GM18511 (cell line): ENCODE results near the gene SIRT3.
"Not testable (repeated sequence)": the region's sequence is repeated elsewhere in the genome, so short reads cannot be mapped to it uniquely, and the experiment has no call there.

ENCODE experiments used
- ATAC-seq: cut with Tn5 transposase; IDR thresholded peaks from one replicate; pipeline ENCODE4 v1.9.1; 2021; ENCODE audit warnings: mild to moderate bottlenecking, moderate library complexity; ENCODE audit not compliant: unreplicated experiment

SIRT3 gene

DNA sequence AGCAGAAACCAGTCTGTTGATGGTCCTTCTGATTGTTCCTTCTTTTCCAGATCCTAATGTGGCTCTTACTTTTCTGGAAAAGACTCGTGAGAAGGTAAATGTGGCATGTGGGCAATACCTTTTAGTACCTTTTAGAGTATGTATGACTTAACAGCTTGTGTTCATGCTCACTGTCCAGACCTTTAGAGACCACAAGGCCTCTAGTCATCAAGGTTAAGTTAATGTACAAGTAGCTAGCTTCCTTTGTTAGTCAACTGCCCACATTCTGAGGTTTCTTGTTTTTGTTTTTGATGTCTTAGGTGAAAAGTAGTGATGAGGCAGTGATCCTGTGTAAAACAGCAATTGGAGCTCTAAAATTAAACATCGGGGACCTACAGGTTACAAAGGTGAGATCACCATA lies 8.2 kb upstream of the SIRT3 start:
- ATAC-seq: no peak

DNA sequence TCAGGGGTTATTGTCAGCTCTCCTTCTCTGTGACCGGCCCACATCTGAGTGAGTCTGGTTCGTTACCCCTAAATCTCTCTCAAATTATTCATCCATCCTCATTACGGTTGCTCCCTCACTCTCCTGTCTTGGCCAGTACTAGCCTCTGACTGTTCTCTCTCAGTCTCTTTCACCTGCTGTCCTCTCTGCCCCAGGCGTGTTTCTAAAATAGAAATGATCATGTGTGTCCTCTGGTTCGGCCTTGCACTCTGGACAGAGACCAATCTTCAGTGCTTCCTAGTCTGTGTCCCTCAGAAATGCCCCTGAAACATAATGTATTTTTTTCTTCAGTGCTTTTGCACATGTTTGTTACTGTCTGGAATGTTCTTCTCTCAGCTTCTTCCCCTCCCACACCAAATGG lies 5.5 kb upstream of the SIRT3 start:
- no peak for ATAC-seq

DNA sequence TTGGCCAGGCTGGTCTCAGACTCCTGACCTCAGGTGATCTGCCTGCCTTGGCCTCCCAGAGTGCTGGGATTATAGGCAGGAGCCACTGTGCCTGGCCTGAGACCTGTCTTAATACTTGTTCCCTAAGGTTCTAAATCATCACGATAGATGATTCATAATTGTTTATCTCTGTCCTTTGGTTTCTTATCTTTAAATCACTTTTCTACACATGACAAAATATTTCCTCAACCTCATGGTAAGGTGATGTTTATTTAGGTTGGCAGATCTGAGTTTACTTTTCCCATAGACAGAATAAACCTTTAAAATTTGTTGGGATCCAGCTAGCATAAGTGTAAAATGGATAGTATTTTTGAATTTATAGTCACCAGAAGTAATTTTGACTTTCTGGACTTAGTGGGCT lies 4.2 kb upstream of the SIRT3 start:
- ATAC-seq: no peak

DNA sequence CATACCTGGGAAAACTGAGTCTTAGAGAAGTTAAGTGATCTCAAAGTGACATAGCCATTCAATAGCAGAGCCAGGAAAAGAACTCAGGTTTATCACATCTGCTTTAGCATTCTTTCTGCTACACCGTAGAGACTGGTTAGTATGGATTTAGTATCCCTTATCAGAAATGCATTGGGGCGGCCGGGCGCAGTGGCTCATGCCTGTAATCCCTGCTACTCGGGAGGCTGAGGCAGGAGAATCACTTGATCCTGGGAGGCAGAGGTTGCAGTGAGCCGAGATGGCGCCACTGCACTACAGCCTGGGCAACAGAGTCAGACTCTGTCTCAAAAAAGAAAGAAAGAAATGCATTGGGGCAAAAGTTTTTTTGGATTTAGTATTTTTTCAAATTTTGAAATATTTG lies 2.2 kb upstream of the SIRT3 start:
- ATAC-seq: not testable (repeated sequence)

DNA sequence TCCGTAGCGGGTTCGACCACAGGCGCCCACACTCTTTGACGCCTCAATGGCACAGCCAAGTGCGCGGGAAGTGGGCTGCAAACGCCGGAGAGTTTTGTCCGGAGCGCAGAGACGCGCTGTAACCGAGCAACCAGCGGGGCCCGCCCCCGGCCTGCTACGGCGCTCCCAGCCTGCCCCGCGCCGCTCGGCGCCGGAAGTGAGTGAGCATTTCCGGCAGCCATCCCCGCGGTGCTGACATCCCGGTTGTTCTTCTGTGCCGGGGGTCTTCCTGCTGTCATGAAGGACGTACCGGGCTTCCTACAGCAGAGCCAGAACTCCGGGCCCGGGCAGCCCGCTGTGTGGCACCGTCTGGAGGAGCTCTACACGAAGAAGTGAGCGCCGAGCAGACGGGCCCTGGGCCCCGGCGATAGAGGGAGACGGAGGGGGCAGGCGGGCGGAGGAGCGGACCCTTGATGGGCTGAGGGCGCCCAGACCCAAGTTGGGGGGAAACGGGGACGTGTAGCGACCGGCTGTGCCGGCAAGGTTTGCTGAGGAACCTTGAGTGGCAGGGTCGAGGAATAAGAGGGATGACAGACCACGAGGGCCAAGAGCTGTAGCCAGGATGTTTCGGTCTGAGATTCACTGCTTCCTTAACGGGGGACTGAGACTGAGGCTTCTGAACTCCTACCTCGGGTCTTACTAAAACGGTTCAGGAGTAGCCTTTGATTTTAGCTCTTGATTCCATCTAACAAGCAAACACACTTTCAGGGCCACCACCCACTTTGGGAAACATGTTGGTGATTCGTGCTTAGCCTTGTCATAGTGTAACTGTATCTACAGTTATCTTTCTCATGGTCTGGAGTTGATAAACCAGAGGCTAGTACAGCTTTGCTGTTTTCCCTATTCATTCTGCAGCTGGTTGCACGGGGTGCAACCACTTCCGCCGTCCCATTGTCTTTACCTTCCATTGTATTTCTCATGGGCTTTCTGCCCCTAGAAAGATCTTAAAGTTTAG lies 929 bp upstream of the SIRT3 start, which contains the start of gene PSMD13:
Gene PSMD13 (plus strand): TSS at position 203 of the 994 bp plus-strand sequence. CDS start 74 bp downstream, at position 277.
- ATAC-seq: peak; percentile 86

DNA sequence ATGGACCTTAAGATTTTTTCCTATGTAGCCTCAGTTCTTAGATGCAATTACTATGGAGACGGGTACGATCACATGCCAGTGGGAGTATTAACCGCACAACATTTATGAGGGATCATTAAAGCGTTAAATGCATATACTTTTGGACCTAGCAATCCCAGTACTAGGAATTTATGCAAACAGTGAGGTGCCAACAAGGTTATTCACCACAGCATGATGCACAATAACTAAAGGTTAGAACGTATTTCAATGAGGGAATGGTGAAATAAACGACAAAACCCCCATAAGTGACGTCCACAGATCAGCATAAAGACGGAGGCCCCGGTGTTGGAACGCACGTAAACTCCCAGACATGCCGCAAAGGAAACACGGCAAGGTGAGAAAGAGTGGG lies 539 bp downstream of the SIRT3 start:
- ATAC-seq: peak; percentile 32

DNA sequence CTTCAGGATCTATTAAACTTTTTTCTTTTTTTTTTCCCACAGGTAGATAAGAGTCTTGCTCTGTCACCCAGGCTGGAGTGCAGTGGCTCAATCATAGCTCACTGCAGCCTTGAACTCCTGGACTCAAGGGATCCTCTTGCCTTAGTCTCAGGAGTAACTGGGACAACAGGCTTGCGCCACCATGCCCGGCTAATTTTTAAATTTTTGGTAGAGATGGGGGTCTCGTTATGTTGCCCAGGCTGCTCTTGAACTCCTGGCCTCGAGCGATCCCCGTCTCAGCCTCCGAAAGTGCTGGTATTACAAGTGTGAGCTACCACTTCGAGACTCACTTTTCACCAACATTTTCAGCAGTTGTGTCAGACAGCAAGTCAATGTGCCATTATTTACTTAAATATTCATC lies 962 bp downstream of the SIRT3 start:
- no peak for ATAC-seq

DNA sequence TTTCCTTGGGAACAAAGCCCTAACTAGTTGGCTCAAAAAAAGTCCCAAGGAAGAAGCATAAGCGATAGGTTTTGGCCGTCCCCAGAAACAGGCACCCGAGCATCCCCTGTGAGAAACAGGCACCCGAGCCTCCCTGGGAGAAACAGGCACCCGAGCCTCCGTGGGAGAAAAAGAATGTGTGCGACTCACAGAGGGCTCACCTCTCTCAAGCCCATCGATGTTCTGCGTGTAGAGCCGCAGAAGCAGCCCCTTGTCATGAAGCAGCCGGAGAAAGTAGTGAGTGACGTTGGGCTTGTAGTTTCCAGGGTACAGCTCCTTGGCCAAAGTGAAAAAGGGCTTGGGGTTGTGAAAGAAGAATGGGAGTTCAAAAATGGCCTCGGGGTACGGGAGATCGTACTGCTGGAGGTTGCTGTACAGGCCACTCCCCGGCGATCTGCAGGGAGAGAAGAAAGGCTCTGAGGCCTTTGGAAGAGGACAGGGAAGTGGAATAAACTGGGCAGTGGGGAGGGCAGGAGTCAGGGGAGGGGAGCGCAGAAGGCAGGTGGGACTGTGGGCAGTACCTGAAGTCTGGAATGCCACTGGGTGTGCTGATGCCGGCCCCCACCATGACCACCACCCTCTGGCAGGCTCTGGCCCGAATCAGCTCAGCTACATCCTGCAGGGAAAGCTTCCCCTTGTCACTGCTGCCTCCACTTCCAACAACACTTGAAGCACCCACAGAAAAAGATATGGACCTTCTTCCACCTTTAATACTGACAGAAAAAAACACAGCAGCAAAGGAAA lies 3.2 kb downstream of the SIRT3 start:
- no peak for ATAC-seq

DNA sequence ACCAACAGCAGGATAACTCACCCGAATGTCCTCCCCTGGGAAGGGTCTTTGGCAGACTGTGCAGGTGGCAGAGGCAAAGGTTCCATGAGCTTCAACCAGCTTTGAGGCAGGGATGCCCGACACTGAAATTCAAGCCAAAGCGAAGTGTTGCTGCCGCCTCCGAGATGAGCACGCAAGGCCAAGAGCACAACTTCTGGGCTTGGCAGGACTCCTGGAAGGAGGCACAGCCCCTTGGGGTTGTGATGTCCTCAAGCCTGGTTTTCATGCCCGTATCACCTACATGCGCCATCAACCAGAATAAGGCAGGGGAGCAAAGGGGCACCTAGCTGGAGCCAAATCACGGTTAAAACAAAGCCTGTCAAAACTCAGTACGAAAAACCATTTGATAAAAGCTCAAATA lies 5.7 kb downstream of the SIRT3 start:
- no peak for ATAC-seq

DNA sequence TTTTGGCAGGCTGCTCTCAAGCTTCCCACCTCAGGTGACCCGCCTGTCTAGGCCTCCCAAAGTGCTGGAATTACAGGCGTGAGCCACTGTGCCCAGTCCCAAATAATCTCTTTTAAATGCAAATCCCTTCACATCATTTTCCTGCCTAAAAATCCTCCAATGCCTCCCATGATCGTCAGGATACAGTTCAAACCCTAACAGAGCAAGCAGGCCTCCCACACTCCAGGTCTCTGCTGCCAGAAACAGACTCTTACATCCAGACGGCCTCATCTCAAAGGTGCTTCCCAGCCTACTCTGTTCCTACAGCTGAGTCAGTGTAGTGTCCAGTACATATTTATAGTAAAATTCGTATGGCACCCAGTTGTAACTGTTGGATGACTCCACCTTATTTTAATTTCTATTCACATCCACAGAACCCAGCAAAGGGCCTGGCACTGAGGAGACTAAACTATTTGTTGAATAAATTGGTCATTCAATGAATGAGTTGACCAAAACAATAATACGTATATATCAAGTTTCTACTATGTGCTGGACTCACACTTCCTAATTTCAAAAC lies 8.2 kb downstream of the SIRT3 start:
- ATAC-seq: no peak

DNA sequence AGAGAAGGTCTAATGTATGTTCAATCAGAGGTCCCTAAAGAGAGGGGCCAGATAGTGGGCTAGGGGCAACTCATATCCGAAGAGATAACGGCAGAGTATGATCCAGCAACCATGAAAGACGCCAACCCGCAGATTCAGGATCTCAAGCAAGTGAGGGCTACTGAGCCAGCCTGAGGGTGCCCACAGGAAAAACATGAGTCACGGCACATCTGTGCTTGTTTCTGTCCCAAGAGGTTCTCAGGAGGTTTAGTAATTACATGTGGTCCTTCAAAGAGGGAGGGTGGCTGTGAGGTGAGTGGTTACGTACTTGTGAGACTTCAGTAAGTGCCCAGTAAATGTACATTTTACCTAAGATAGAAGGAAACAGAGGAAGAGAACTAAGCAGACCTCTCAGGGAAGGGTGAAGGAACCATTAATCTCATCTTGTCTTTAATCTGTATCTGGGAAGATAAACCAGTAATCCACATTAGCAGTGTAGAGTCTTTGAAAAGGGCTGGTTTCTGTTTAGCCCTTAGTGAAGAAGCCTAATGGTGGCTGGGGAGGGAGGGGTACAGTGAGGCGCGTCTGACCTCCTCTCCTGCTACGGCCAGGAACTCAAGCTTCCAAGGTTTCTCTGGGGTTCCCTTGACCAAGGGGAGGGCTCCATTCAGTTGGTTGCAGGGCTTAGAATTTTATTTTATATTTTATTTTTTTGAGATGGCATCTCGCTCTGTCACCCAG lies 10.2 kb downstream of the SIRT3 start:
- no peak for ATAC-seq

DNA sequence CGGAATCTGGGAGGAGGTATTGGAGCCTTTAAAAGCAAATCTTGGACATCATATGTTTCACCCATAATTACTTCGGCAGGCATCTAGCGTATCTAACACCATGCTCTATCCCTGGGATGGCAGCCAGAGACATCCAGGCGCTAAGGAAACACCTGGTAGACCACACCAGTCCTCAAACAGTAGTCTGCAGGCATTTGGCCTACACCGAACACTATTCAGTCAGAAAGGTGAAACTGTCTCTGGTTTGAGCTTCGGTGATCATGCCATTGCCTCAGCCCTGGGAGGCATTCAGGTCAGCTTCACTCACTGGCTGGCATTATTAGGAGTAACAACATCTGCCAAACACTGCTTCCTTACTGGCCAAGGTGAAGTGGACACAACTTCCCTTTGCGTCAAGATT lies 11.7 kb downstream of the SIRT3 start:
- ATAC-seq: no peak

DNA sequence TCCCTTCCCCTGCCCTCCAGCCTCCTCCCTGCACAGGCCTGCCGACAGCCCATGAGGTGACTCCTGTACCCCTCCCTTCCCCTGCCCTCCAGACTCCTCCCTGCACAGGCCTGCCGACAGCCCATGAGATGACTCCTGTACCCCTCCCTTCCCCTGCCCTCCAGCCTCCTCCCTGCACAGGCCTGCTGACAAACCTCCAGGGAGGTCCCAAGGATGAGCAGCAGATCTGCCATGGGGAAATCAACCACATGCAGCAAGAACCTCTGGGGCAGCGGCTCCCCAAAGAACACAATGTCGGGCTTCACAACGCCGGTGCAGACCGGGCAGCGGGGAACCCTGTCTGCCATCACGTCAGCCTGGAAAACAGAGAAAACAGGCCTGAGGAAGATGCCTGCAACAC lies 12.3 kb downstream of the SIRT3 start:
- ATAC-seq: no peak

DNA sequence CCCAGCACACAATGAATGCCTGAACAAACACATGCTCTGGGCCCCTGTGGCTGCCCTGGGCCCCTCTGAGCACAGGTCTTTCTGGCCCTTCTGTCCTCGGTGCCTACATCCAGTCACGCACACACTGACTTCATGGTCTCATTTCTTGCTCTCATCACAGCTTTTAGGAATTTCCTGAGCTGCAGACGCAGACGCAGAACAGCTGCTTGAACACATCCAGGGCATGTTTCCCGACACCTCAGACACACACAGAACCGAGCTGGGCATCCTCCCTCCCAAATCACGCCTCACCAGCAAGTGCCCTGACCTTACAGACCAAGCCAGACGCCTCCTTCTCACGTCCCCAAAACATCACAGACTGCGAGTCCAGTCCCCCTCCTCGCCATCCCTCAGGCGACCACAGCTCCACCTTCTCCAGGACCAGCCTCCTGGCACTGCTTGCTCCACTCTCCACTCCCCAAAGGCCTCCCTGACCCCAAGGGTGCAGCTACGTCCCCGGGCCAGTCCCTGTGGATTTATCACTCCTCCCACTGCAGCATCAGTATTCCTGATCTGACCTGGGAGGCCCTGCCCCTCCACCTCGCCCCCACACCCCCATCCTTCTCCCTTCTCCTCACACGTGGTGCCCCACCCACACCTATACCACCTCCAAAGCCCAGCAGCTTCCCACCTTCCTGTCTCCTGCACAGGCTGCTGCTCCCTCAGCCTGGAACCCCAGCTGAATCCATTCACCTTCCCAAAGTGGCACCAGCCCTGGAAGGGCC lies 12.9 kb downstream of the SIRT3 start:
- ATAC-seq: no peak

DNA sequence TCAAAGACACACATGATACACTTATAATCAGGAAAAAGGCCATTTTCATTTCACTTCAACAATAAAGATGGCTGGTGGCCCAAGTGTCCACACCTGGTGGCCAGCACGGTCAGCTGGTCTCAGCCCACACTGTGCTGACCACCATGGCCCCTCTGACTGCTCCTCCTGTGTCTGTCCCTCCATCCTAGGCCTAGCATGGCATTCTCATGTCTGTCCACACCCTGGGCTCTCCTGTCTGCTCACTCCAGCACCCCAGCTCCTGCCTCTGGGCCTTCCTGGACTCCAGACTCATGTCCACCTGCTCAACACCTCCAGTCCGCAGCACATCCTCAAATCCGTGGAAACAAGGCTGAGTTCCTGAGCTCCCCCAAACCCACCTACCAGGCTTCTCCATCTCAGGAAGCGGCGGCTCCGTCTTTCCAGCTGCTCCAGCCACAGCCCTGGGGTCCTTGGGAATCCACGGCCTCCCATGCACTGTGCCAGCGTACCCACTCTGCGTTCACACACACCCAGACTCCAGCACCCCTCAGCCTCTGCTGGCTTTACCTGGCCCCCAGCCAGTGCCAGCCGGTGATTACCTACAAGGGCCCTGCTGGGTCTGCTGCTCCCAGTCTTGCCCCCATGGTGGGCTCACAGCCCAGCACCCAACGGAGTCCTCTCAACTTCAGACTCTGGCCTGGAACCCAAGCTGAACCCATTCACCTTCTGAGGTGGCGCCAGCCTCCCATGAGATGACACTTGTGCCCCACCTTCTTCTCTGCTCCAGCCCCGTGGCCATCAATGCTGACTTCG lies 13.9 kb downstream of the SIRT3 start:
- ATAC-seq: no peak

DNA sequence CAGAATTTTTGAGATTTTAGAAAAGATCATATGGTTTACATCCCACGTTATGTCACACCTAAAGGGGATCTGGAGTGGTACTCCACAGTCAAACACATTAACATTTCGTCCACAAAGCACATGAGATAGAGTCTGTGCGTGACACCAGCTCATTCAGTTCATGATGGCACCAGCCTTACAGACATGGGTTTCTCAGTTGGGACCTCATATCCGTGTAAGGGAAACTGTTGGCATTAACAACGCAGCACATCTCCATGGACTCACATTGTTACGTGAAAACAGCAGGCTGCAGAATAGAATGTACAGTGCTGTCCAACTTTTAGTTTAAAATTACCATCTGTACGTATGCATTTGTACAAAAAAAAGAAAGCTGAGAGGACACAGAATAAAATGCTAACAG lies 14.6 kb downstream of the SIRT3 start:
- ATAC-seq: no peak

DNA sequence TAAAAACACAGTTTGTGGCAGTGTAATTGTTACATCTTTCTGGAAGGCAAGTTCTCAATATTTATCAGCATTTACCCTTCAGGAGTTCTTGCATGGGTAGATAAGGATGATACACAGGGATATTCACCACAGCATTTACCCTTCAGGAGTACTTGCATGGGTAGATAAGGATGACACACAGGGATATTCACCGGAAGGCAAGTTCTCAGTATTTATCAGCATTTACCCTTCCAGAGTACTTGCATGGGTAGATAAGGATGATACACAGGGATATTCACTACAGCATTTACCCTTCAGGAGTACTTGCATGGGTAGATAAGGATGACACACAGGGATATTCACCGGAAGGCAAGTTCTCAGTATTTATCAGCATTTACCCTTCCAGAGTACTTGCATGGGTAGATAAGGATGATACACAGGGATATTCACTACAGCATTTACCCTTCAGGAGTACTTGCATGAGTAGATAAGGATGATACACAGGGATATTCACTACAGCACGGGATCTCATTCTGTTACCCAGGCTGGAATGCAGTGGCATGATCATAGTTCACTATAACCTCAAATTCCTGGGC lies 15.4 kb downstream of the SIRT3 start:
- not testable (repeated sequence) for ATAC-seq

DNA sequence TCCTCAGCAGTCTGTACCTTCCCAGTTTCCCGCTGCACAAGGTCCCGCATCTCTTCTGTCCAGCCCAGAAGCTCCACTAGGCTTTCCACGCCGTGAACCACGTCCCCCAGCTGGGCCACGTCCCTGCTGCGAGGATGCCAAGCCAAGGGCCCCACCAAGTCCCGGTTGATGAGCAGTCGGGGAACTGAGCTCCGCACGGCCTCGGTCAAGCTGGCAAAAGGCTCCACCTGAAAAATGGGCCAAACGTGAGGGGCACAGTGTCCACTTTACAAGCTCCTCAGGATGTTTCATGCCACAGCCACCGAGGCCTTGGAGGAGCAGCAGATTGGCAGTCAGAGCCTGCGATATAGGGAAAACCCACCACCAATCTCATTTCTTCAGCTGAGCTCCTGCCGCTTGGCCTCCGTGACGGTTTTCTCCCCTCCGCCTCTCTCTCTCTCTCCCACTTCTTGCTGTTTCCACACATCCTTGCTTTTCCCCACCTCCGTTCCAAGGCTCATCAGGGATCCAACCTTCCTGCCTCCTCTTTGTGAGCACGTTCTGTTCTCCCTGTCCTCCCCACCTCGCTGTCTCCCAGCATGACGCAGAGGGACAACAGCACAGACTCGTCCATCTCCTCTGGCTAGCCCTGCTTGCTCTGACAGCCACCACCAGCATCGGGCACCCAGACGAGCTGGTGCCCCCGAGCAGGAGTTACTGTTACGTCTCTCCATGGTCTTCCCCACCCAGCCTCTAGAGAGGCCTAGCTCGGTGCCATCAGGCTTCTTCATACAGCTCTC lies 17.1 kb downstream of the SIRT3 start:
- ATAC-seq: no peak
